HG03175 (cell line): ENCODE results near the gene FUBP1.
"Not testable (repeated sequence)": the region's sequence is repeated elsewhere in the genome, so short reads cannot be mapped to it uniquely, and the experiment has no call there.

Source experiments
- ATAC-seq: cut with Tn5 transposase; IDR thresholded peaks from one replicate; pipeline ENCODE4 v1.9.1; 2021; ENCODE audit warnings: mild to moderate bottlenecking, moderate library complexity; ENCODE audit not compliant: unreplicated experiment

FUBP1 gene

DNA sequence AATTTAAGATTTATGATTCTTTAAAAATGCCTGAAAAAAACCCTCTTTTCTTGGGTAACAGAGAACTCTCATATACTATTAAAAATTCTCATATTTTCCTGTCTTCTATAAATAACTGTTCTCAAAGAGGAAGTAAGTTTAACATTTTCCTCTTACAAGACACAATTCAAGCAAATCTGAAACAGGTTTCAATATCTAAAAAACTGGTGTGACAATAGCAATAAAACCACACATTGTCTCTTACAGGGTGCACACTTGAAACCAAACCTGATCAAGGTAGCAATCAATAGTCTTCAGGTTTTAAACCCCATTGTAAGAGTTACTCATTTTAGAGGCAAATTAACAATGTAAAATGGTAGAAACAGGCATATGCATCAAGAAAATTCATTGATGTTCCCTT lies 28.0 kb downstream of the FUBP1 start:
- ATAC-seq, result peak; percentile 48

DNA sequence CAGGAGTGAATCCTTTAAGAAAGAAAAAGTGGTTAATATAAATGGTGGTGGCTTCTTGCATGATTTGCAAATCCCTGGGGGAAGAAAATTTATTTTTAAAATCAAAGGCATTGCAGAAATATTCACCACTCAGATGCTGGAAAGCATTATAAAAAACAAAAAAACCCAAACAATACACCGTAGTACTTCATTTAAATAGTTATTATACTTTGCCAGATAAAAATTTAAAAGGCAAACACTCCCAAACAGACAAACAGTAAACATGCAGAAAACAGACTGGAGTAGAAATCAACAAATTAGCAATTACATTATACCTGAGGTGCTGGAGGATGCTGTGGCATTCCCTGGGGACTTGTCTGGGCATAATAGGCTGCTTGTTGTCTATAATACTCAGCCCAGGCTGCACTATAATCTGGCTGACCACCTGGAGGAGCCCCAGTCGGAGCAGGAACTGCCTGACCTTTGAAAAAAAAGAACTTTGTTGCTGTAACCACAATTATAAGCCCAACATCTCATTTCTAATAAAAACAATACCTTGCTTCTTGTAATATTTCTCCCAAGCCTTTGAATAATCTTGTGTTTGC lies 29.9 kb downstream of the FUBP1 start:
- no peak for ATAC-seq

DNA sequence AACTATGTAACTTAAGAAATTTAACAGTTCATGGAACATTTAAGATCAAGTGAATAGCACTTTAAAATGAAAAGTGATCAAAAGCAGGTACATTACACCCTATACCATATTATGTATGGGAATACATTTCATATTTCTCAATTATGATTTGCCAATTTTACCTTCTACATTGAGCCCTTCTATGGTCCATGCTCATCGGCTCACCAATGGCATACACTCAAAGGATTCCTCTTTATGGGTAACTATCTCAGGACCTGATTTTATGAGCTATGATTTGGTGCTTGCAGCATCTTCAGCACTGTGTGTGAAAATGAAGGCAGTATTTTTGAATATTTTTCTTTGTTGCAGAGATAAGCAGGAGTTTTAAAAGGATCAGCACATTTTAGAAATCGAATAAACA lies 33.5 kb downstream of the FUBP1 start:
- no peak for ATAC-seq

DNA sequence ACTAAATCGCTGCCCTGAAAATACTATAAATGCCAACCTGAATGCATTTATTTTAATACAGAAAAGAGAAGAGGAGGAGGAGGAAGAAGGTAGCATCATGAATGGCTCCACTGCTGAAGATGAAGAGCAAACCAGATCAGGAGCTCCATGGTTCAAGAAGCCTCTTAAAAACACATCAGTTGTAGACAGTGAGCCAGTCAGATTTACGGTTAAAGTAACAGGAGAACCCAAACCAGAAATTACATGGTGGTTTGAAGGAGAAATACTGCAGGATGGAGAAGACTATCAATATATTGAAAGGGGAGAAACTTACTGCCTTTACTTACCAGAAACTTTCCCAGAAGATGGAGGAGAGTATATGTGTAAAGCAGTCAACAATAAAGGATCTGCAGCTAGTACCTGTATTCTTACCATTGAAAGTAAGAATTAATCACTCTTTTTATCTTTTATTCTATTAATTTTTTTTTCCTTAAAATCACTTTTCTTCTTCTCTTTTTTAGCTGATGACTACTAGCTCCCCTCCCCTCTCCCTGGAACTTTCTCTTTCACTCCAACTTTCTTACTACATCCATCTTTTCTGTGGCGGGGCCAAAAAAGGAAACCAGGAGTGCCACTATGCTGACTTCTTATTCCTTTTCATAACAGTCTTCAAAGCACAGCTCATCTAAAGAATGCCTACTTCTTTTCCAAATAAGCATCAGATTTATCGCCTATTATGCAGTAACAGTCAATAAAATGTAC lies 36.3 kb downstream of the FUBP1 start:
- no peak for ATAC-seq

DNA sequence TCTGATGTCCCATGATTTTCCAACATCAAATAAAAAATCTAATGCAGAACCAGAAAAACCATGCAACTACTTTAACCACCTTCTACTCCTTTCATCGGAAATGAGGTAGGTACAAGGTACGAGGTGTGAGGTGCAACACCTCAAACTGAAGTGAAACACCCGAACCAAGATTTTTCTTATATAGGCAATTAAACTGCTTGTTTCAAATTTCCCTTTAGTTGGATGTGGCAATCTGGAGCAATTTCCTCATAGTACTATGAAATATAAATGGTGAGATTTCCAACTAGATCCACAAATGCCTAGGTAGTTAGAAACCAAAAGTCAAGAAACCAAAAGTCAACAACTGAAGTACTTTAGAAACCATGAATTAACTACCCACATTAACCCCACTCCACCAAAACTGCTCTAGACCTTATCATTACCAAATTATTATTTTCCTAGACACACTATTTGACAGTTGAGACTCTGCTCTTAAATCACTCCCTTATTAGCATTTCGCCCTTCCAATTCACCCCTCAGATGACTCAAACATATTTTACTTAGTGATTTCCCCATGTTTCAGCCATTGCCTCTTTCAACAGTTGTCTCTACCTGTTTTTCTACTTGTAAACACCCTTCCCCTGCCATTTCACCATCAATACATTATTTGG lies 37.8 kb downstream of the FUBP1 start:
- ATAC-seq, result no peak

DNA sequence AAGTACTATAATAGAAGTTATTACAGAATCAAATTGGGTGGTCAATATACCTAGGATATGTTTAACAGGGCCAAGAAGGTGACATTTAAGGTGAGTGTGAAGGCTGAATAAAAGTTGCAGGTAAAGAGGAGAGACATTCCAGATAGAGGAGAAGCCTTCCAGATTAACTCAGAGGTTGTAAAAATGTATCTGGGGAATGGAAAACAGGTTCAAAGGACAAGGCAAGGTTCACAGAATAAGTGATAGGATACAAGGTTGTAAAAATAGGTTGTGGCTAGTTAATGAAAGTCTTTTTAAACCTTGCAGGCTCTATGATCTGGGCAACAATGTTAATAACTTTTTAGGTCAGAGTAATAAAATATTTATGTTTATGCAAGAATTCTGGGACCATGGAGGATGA lies 40.2 kb downstream of the FUBP1 start:
- ATAC-seq, result no peak

DNA sequence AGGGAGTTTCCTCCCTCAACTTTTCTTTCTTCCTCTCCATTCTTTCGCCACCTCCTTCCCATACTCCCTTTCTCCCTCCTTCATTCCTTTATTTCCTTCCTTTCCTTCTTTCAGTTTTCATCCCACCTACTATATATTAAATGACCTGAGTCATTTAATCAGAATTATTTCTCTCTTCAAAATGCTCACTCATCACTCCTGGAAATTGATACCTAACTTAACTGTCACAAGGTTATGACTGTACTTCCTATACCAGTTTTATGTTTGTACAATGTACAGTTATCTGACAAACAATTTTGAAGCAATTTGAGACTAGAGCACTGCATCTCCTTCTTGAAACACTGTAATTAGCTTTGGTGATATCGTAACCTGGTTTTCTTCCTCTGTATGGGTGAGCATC lies 49.1 kb downstream of the FUBP1 start:
- no peak for ATAC-seq

DNA sequence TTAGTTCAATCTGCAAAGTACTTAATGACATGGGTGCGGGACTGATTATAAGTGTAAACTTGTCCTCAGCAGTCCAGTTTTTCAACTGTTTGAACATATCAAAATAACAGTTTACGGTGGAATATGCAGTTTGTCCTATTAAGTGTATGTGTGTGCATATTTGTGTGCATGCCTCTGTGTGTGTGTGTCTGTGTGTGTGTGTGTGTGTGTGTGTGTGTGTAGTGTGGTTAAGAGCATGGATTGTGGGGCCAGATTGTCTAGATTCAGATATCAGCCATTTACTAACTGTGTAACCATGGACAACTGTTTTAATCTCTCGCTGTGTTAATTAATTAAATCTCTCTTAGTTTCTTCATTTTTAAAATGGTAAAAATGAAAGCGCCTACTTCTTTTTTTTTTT lies 51.5 kb downstream of the FUBP1 start:
- no peak for ATAC-seq

DNA sequence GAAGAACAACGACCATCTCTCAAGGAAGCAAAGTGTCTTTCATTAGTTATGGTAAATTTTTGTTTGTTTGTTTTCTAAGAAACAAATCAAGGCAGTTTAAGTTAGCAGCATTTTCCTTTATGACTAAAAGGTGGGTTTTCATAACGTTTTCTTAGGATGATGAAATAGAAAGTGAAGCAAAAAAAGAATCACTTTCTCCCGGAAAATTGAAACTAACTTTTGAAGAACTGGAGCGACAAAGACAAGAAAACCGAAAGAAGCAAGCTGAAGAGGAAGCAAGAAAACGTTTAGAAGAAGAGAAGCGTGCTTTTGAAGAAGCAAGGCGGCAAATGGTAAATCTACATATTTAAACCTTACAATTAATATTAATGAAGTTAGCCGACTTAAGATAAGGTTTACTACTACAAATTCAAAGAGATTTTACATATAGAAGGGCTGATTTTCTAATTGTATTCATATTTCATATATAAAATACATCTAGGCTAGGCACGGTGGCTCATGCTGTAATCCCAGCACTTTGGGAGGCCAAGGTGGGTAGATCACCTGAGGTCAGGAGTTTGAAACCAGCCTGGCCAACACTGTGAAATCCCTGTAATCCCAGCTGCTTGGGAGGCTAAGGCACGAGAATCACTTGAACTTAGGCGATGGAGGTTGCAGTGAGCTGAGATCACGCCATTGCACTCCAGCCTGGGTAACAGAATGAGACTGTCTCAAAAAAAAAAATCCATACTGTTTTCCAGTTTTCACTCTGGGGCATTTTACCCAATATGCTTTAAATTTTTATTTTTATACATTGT lies 52.1 kb downstream of the FUBP1 start:
- peak; percentile 45 for ATAC-seq

DNA sequence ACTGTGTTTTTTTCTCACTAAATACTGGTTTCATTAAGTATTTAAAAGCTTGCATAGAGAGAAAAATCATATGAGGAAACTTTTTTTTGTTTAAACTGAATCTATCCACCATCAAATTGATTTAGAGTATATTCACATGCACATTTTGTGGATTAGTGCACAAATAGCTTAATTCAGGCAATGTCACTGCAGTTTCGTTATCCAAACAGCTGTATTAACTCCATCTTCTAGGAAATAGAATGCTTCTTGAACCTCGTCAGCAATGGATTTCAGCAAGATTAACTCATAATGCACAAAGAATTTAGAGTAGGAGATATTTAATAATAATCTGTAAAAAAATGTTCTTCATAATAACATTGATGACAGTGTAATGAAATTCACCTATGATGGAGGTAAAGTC lies 52.9 kb downstream of the FUBP1 start:
- no peak for ATAC-seq

DNA sequence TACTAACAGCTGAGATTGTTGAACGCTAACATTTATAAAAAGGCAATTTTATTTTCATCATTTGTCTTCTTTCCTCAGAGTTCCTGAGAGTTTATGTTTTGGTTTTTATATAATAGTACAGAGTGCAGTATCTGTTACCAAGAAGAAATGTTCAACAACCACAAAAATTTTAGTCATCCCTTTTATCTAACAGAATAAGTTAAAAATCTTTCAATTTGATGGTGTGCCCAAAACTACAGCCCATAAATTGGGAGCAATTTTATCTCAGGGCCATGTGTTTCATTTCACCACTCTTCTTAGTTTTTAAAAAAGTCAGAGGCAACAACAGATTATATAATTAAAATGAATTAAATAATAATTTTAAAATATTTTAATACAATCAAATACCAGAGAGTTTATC lies 53.4 kb downstream of the FUBP1 start:
- no peak for ATAC-seq

DNA sequence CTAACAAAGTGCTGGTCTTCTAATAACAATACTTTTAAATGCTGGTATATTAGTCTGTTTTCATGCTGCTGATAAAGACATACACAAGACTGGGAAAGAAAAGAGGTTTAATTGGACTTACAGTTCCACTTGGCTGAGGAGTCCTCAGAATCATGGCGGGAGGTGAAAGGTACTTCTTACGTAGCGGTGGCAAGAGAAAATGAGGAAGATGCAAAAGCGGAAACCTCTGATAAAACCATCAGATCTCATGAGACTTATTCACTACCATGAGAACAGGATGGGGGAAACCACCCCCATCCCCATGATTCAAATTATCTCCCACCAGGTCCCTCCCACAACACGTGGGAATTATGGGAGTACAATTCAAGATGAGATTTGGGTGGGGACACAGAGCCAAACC lies 60.0 kb downstream of the FUBP1 start:
- ATAC-seq, result not testable (repeated sequence)

DNA sequence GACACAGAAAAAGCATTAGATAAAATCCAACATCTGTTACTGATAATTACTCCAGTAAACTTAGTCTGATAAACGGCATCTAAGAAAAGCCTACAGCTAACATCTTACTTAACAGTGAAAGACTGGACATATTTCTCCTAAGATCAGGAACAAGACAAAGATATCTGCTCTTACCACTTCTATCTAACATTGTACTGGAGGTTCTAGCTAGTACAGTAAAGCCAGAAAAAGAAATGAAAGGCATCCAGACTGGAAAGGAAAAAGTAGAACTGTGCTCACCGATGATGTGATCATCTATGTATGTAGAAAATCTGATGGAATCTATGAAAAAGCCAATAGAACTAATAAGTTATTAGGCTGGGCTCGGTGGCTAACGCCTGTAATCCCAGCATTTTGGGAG lies 68.8 kb downstream of the FUBP1 start:
- ATAC-seq, result no peak

DNA sequence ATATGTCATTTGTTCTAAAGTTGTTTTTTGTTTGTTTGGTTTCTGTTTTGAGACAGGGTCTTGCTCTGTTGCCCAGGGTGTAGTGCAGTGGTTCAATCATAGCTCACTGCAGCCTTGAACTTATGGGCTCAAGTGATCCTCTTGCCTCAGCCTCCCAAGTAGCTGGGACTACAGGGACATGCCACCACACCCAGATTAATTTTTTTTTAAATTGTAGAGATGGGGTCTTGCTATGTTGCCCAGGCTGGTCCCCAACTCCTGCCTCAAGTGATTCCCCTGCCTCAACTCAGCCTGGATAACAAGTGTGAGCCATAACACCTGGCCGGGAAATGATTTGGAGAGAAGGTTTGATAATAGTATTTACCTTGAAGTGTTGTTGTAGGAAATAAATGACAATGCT lies 72.2 kb downstream of the FUBP1 start:
- ATAC-seq, result no peak

DNA sequence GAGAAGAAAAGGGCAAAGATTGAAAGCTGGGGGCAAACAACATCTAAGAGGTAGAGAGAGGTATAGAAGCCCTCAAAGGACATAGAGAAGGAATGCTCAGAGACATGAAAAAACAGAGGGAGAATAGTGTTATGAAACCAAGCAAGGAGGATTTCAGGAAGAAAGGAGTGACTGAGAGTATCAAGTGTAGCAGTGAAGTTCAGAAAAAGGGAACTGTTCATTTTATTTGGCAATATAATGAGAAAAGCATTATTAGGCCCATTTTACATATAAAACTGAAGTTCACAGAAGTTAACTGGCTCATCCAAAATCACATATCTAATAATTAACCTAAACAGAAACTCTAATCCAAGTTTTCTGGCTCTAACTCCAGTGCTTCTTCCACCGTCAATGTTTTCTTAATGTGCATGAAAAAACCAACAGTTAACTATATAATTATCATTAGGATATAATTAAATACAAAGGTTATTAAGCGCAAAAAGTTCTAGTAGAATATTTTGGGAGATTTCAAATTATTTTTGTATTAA lies 72.8 kb downstream of the FUBP1 start:
- ATAC-seq, result no peak

DNA sequence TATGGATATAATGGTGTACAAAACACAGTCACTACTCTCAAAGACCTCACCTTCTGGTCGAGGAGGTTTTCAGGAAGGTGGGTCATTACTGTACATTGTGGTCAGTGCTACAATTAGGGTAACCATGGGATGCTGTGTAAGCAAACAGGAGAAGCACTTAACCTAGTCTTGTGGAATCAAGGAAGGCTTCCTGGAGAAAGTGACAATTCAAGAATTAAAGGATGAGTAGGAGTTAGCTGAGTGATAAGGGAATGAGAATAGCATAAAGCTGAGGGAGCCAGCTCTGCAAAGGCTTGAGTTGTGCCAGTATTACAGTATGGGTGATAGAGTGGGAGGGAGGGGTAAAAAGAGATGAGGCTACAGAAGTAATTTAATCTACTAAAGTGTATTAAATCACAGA lies 73.3 kb downstream of the FUBP1 start:
- ATAC-seq, result no peak

DNA sequence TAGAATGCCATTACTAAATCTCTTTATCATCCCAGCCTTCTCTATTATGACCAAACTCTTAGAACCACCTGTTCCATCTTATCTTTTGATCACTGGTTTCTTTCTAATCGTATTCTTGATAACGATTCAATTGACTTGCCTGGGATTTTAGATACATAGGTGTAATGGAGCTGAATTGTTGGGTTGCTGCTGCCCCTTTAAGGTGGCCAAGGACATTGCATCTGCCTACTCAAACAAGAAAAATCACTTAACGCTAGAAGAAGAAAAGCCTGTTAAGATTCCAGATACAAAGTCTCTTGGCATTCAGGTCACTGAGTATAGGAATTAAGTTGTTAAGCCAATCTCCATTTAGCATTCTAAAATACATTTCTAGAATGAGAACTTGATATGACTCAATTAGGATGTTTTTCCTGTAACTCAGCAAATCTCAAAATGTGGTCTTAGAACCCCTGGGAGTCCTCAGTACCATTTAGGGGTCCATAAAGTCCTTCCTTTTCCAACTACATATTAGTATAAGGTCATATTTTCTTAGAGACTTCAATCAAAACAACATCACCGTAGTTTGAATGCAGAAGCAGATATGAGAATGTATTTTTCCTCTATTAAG lies 78.1 kb downstream of the FUBP1 start:
- ATAC-seq, result no peak

DNA sequence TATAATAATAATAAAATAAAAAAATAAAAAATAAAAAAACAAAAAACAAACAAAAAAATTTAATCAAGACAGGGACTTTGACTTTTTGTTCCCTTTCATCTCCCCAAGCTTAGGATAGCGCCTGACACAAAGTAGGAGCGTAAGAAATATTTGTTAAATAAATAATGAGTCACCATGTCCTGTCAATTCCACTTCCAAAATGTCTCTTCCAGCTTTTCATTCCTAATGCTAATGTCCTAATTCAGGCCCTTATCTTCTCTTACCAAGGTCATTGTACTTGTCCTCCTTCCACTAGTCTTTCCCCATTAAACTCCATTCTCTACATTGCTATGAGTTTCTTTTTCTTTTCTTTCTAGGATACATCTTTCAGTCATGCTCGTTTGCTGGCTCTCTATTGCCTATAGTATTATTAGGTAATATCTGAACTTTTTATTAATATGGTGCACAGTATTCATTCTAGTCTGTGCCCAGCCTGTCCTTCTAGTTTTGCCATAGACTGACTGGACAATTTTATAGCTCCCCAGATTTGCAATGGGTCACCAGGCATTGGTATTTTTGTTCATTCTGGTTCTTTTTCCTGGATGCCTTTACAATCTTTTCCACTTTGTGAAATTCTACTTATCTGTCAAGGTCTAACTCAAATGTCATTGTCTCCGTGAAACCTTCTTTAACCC lies 79.1 kb downstream of the FUBP1 start:
- ATAC-seq, result no peak
